Measurements from ENCODE around the gene ADGRV1. TPM values are rescaled to one million over a fixed set of nuclear protein-coding genes. Genes with fewer than 3 reads are reported as not detected.

ADGRV1 gene
- total RNA-seq, 1 experiment from 2014 or later: 64.8 TPM

GRCh38 chr5:90553711-90554110 lies 4.9 kb upstream of the ADGRV1 start:
- Histone ChIP-seq H3K14ac (ENCODE audit: insufficient read depth, low read length) (no peak overlapping the region), H2BK12ac (ENCODE audit: insufficient read length, low read depth, low read length) (no peak overlapping the region), H2AK5ac (ENCODE audit: insufficient read length, low read length) (no peak overlapping the region), H3K79me1 (ENCODE audit: insufficient read depth, low read depth, low read length, poor library complexity, severe bottlenecking) (no peaks in the 10 kb centered on the region), H2BK15ac (ENCODE audit: low read depth, low read length) (no peak overlapping the region), H2BK20ac (ENCODE audit: low read depth, low read length, poor library complexity, severe bottlenecking) (no peak overlapping the region), H3K27ac (ENCODE audit: insufficient read length, low read depth, low read length) (no peak overlapping the region), H4K20me1 (ENCODE audit: control insufficient read depth, insufficient read depth, insufficient read length) (no peaks in the 10 kb centered on the region), H3K9ac (ENCODE audit: extremely low read depth, insufficient read length, low read length) (no peak overlapping the region), H4K5ac (ENCODE audit: insufficient read length, low read depth, low read length) (no peak overlapping the region), H2BK120ac (ENCODE audit: low read depth, low read length, poor library complexity, severe bottlenecking) (no peak overlapping the region), H3K23me2 (ENCODE audit: insufficient read length, low read depth, low read length, poor library complexity, severe bottlenecking) (peaks cover 4% of the 10 kb centered on the region), H4K8ac (replicated peaks; ENCODE audit: insufficient read length, low read depth, low read length) (no peak overlapping the region), H3K4me1 (ENCODE audit: insufficient read depth, low read length) (peaks cover 15% of the 10 kb centered on the region), H3K23ac (ENCODE audit: insufficient read length, low read depth, low read length) (no peak overlapping the region), H3K27me3 (ENCODE audit: insufficient read depth, low read length) (no peaks in the 10 kb centered on the region), H3K9me3 (ENCODE audit: control insufficient read depth, low read depth, low read length) (no peaks in the 10 kb centered on the region), H3K4me2 (ENCODE audit: insufficient read depth, insufficient read length, low read length) (no peak overlapping the region), H3K4ac (ENCODE audit: low read depth, low read length) (no peak overlapping the region), H2AFZ (ENCODE audit: low read length) (no peak overlapping the region), H4K91ac (ENCODE audit: insufficient read length, low read depth, low read length) (no peak overlapping the region), H3K18ac (ENCODE audit: insufficient read length, low read depth, low read length) (no peak overlapping the region), H2BK5ac (ENCODE audit: insufficient read length, low read length) (no peak overlapping the region), H3K79me2 (ENCODE audit: insufficient read depth, low read length) (no peaks in the 10 kb centered on the region), H3T11ph (ENCODE audit: low read length) (no peak overlapping the region), H3K56ac (ENCODE audit: insufficient read length, low read depth, low read length) (no peak overlapping the region)
- no peak for TF ChIP-seq CTCF (conservative IDR thresholded peaks at IDR 0.05)
- H3K36me3 Mint-ChIP-seq (ENCODE audit: insufficient read depth in 1 of 3, low read depth in 3 of 3): no peaks in the 10 kb centered on the region; a peak in 2 of 7 replicates
- DNase-seq: no peak
- H3K4me3 Mint-ChIP-seq: no peak overlapping the region; a peak in 1 of 5 replicates
- H3K4me1 Mint-ChIP-seq: peaks cover 49 to 59% of the 10 kb centered on the region in 2 experiments
- 0 out of 2 replicates have a peak, but pooled peaks cover 2% of the 10 kb centered on the region for H3K27me3 Mint-ChIP-seq (ENCODE audit: low read depth)
- no peaks in the 10 kb centered on the region for H3K9me3 Mint-ChIP-seq
- H3K27ac Mint-ChIP-seq: peak overlapping the region in 1 of 3 experiments; percentile 3; a peak in 1 of 7 replicates

All from H9 (cell line).